BLaER1 treated with 17β-estradiol and CSF1 and Interleukin-3, amounts not matched to agents 10 nM and 100 nM (cell line): Measurements from ENCODE around the gene KRABD2.
"Not testable (repeated sequence)": the region's sequence is repeated elsewhere in the genome, so short reads cannot be mapped to it uniquely, and the experiment has no call there.

ENCODE experiments used
- H3K27ac ChIP-seq, 11 experiments: shearing (Covaris generic); formaldehyde crosslinking; 2 replicates each; pipeline ENCODE4 v1.8.1; 2022
- H3K27me3 ChIP-seq, 11 experiments: shearing (Covaris generic); formaldehyde crosslinking; 2 replicates each; pipeline ENCODE4 v1.8.1; 2022
- H3K36me3 ChIP-seq, 11 experiments: shearing (Covaris generic); formaldehyde crosslinking; 2 replicates each; pipeline ENCODE4 v1.8.1; 2022
- H3K4me1 ChIP-seq, 10 experiments: shearing (Covaris generic); formaldehyde crosslinking; 2 replicates each; pipeline ENCODE4 v1.8.1; 2022
- H3K4me2 ChIP-seq, 11 experiments: shearing (Covaris generic); formaldehyde crosslinking; 2 replicates each; pipeline ENCODE4 v1.8.1; 2022
- H3K4me3 ChIP-seq, 10 experiments: shearing (Covaris generic); formaldehyde crosslinking; 2 replicates each; pipeline ENCODE4 v1.8.1; 2022
- H3K9ac ChIP-seq, 11 experiments: shearing (Covaris generic); formaldehyde crosslinking; 2 replicates each; pipeline ENCODE4 v1.8.1; 2022
- H3K9me3 ChIP-seq, 11 experiments: shearing (Covaris generic); formaldehyde crosslinking; replicated peaks in 1 of 11; 2 replicates each; pipeline ENCODE4 v1.8.1; 2022
- H4K20me1 ChIP-seq, 11 experiments: shearing (Covaris generic); formaldehyde crosslinking; 2 replicates each; pipeline ENCODE4 v1.8.1; 2022
- Cebpa-rat ChIP-seq, 11 experiments: shearing (Covaris generic); IDR thresholded peaks; 2 replicates each; pipeline ENCODE4 v1.8.1; 2022

Gene KRABD2

DNA sequence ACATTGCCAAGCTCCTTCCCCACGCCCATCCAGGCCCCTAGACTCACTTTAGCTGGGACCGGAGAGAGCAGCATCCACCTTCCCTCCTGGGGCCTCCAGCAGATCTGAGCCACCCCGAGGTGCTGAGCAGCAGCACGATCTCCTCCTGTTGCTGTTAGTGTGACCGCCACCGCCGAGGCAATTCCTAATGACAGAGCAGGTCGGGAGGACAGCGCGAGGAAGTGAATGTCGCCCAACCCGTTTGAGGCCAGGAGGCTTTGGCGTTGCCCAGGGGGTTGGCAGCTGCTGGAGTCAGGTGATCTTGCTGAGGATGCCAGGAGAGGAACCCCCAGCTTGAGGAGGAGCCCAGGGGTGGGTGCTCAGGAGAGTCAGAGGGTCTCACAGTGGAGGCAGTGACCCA is 21.1 kb upstream of the KRABD2 start, which contains the start of gene RNF222:
TSS of gene RNF222 (minus strand) at position 192 of the 400 bp plus-strand sequence. CDS start 4,366 bp downstream, outside the sequence.
- H3K9me3 ChIP-seq: no peaks in the 10 kb centered on the region
- H3K27ac ChIP-seq: no peak within 1 kb of the TSS
- peaks cover 0 to 15% (median 12%) of the 10 kb centered on the region in 10 experiments; a peak in 18 of 20 replicates for H3K4me1 ChIP-seq
- no peaks in the 10 kb centered on the region for H3K27me3 ChIP-seq
- H4K20me1 ChIP-seq: no peaks in the 10 kb centered on the region
- H3K4me2 ChIP-seq: no peak within 1 kb of the TSS
- no peak for TF ChIP-seq Cebpa-rat (IDR thresholded peaks at IDR 0.05)
- no peak within 1 kb of the TSS for H3K9ac ChIP-seq
- no peak within 1 kb of the TSS for H3K4me3 ChIP-seq
- H3K36me3 ChIP-seq: no peaks in the 10 kb centered on the region

DNA sequence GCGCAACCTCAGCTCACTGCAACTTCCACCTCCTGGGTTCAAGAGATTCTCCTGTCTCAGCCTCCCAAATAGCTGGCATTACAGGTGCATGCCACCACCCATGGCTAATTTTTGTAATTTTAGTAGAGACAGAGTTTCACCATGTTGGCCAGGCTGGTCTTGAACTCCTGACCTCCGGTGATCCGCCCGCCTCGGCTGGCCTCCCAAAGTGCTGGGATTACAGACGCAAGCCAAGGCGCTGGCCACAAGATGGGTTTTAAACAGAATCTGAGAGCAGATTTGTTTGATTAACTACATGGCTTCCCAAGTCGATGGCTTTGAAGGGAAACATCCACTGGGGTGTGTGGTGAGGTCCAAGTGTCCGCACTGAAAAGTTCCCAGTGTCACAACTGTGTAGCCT is 18.0 kb upstream of the KRABD2 start:
- H3K4me2 ChIP-seq, H3K4me3 ChIP-seq, H4K20me1 ChIP-seq, H3K27ac ChIP-seq, H3K36me3 ChIP-seq, H3K9me3 ChIP-seq, H3K27me3 ChIP-seq, H3K9ac ChIP-seq: not testable (repeated sequence)
- H3K4me1 ChIP-seq: peaks cover 0 to 28% (median 22%) of the 10 kb centered on the region in 10 experiments; a peak in 18 of 20 replicates

DNA sequence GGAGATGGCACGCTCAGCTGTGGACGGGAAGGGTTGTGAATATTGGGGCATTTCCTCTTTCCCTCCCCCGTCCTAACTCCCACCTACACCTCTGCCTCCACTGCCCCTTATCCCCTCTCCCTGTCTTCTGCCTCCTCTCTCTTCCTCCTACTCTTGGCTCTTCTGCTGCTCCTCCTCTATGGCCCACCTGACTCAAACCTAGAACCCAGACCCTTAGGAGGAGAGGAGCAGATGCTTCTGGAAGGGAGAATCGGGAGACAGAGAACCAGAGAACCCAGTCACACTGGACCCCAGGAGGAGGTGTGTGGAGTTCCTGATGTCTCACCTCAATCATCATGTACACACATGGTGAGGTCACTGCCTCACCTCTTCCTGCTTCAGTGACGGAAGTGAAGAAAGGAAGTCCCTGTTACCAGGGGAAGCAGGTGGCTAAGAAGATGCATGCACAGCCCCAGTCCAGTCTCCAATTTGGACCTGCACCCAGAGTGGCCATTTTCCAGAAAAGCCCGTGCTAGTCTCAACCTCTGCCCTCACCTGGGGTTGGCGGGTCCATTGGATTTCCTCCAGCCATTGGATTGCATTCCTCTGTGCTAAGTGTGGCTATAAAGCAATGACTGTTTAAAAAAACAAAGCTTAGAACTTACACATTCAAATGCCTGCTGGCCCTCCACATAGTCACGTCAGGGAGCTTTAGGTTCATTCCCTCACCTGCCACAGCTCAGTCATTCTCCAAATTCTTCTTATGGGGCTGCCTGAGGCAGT is 17.1 kb upstream of the KRABD2 start:
- peak overlapping the region in 4 of 11 experiments; percentile 12 to 32 (median 25); a peak in 4 of 22 replicates for H3K27ac ChIP-seq

DNA sequence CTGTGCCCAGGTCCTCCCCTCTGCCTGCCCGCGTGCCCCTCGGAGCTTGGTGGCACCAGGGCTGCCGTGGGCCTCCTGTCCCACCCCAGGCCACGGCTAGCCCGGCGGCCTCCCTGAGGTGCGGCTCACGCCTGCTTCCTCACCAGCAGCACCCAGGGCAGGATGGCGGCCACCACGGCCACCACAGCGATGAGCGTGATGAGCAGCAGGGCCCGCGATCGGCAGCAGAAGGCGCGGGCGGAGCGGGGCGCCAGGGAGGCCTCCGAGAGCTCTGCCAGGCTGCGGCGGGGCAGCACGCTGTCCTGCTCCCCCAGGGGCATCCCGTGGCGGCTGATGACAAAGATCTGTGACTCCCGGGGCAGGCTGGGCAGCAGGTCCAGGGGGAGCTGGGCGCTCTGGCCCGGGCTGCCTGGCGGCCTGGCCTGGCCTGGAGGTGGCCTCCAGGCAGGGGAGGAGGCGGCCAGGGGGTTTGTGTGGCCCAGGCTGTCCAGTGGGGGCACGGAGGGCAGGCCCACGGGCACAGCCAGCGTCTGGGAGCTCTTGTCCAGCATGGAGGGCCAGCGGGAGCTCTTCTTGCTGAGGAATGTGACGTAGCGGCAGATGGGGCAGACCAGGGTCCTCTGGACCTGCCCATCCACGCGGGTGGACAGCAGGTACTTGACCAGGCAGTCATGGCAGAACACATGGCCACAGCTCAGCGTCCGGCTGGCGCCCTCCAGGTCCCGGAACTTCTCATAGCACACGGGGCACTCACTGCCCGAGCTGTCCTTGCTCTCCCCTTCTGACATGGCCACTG is 16.4 kb upstream of the KRABD2 start:
- Histone ChIP-seq H3K9ac (no peak overlapping the region), H3K9me3 (no peaks in the 10 kb centered on the region), H3K27me3 (no peaks in the 10 kb centered on the region), H3K27ac (peak overlapping the region in 4 of 11 experiments; percentile 12 to 32 (median 25); a peak in 4 of 22 replicates), H3K36me3 (no peaks in the 10 kb centered on the region), H3K4me1 (peaks cover 0 to 34% (median 22%) of the 10 kb centered on the region in 10 experiments; a peak in 18 of 20 replicates), H3K4me2 (peak overlapping the region in 8 of 11 experiments; percentile 18 to 71 (median 56); a peak in 15 of 22 replicates), H3K4me3 (no peak overlapping the region), H4K20me1 (no peaks in the 10 kb centered on the region)
- no peak for TF ChIP-seq Cebpa-rat (IDR thresholded peaks at IDR 0.05)

More for the DNA sequence above, 17.1 kb upstream of the KRABD2 start:
- H3K4me3 ChIP-seq: no peak overlapping the region
- no peaks in the 10 kb centered on the region for H3K9me3 ChIP-seq
- TF ChIP-seq Cebpa-rat (IDR thresholded peaks at IDR 0.05): no peak
- peak overlapping the region in 10 of 11 experiments; percentile 18 to 71 (median 51); a peak in 18 of 22 replicates for H3K4me2 ChIP-seq
- no peaks in the 10 kb centered on the region for H4K20me1 ChIP-seq
- no peaks in the 10 kb centered on the region for H3K27me3 ChIP-seq
- no peaks in the 10 kb centered on the region for H3K36me3 ChIP-seq
- H3K9ac ChIP-seq: no peak overlapping the region
- peaks cover 0 to 29% (median 22%) of the 10 kb centered on the region in 10 experiments; a peak in 18 of 20 replicates for H3K4me1 ChIP-seq

DNA sequence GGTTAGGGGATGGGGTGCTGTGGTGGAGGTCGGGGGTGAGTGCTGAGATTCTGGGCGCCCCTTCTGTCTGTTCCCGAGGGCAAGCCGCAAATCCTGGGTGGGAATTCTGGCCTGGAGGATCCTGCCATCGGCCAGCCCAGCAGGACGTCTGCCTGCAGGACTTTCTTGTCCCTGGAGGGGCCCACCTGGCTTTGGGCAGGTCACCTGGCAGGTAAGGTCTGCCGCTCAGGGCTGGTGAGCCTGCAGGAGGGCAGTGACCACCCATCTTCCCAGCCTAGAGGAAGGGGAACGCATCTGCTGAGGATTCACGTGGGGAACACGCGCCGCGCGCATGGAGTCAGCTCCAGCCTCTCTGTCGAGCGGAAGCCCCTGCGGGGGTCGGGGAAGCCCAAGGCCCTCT is 15.8 kb upstream of the KRABD2 start:
- Histone ChIP-seq H3K4me1 (peaks cover 0 to 34% (median 22%) of the 10 kb centered on the region in 10 experiments; a peak in 18 of 20 replicates), H3K36me3 (no peaks in the 10 kb centered on the region), H3K27ac (no peak overlapping the region; a peak in 1 of 22 replicates), H3K4me3 (no peak overlapping the region), H3K4me2 (peak overlapping the region in 3 of 11 experiments; percentile 37 to 51 (median 45); a peak in 4 of 22 replicates), H4K20me1 (no peaks in the 10 kb centered on the region), H3K9ac (no peak overlapping the region; a peak in 1 of 22 replicates), H3K27me3 (no peaks in the 10 kb centered on the region), H3K9me3 (no peaks in the 10 kb centered on the region)
- TF ChIP-seq Cebpa-rat (IDR thresholded peaks at IDR 0.05): no peak

DNA sequence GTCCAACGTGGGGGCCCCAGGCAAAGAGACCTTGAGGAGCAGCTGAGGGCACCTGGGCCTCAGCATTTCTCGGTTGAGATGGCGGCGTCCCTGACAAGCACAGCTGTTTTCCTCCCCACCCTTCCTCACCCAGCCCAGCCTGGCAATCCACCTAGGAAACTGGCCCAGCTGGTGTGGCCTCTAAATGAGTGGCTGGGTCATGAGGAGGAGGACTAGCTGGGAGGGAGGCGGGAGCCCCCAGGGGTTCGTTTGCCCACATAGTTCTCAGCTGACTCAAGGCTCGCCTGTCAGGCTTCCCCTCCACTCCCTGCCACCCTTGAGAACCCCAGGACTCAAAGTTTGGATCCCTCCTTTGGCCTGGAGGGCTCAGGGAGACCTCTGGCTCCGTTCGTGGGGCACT is 15.2 kb upstream of the KRABD2 start:
- Histone ChIP-seq H3K9me3 (no peaks in the 10 kb centered on the region), H3K9ac (no peak overlapping the region; a peak in 1 of 22 replicates), H3K4me2 (peak overlapping the region in 6 of 11 experiments; percentile 11 to 51 (median 34); a peak in 9 of 22 replicates), H3K27ac (peak overlapping the region in 2 of 11 experiments; percentile 5 to 13; a peak in 2 of 22 replicates), H3K4me3 (no peak overlapping the region), H3K4me1 (peaks cover 0 to 34% (median 22%) of the 10 kb centered on the region in 10 experiments; a peak in 18 of 20 replicates), H3K36me3 (no peaks in the 10 kb centered on the region), H4K20me1 (no peaks in the 10 kb centered on the region), H3K27me3 (no peaks in the 10 kb centered on the region)
- TF ChIP-seq Cebpa-rat (IDR thresholded peaks at IDR 0.05): no peak

DNA sequence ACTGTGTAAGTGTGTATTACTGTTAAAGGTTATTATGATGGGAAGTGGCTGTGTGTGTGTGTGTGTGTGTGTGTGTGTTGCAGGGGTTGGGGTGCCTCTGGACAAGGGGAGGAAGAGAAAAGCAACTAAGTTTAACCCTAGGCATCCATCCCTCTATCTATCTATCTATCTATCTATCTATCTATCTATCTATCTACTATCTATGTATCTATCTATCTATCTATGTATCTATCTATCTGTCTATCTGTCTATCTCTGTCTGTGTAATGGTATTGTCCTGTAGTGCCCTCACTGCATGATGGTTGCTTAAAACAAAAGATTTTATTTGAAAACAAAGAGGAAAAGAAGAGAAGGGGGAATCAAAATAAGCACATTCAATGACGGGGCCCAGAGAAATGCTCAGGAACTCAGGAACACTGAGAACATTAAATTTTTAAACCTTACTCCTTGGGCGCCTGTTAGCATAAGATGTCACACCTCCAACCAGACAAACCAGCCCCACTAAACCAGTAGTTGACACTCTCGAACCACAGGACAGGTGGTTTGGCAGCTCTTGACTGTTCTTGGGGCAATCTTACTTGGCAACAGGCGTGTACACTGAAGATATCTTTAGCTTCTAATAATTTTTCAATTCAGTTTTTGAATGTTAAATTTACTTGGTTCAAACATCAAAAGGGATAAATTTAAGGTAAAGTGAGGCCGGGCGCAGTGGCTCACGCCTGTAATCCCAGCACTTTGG is 11.6 kb upstream of the KRABD2 start:
- H3K36me3 ChIP-seq: no peaks in the 10 kb centered on the region
- no peaks in the 10 kb centered on the region for H3K27me3 ChIP-seq
- H3K9me3 ChIP-seq: no peaks in the 10 kb centered on the region
- H3K9ac ChIP-seq: no peak overlapping the region
- no peak overlapping the region for H3K4me3 ChIP-seq
- no peak for TF ChIP-seq Cebpa-rat (IDR thresholded peaks at IDR 0.05)
- H3K4me2 ChIP-seq: no peak overlapping the region
- no peaks in the 10 kb centered on the region for H4K20me1 ChIP-seq
- peaks cover 17 to 44% (median 30%) of the 10 kb centered on the region in 10 experiments for H3K4me1 ChIP-seq
- no peak overlapping the region for H3K27ac ChIP-seq

DNA sequence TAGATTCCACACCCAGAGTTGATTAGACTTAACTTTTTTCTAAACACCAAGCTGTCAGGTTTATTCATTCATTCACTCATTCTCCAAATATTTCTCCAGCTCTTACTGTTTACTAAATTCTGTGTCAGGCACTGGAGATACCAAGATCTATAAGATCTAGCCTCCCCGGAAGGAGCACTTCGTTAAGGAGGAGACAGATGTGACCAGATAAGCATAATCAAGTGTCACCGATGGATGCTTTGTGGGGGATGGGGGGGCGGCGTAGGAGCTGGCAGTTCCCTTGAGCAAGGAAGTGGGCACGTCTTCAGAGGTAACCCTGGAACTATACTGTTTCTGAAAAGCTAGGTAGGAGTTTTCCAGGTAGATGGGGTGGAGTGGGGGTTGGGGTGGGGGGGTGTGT is 10.3 kb upstream of the KRABD2 start:
- Histone ChIP-seq H3K4me3 (no peak overlapping the region), H3K9me3 (no peaks in the 10 kb centered on the region), H3K36me3 (peaks cover 2 to 7% (median 4%) of the 10 kb centered on the region in 11 experiments; a peak in 21 of 22 replicates), H3K27me3 (no peaks in the 10 kb centered on the region), H4K20me1 (peaks cover 0 to 10% (median 3%) of the 10 kb centered on the region in 11 experiments; a peak in 13 of 22 replicates), H3K4me1 (peaks cover 20 to 35% (median 28%) of the 10 kb centered on the region in 10 experiments), H3K4me2 (no peak overlapping the region), H3K9ac (no peak overlapping the region), H3K27ac (no peak overlapping the region)
- TF ChIP-seq Cebpa-rat (IDR thresholded peaks at IDR 0.05): no peak
